Stimulated activated CD4-positive, alpha-beta T cell treated with anti-CD3 and anti-CD28 coated beads, TNF-alpha, amount 100 ng/mL, for 48 hours (primary cell): ENCODE data around the gene HOXB5.

Experiments used
- DNase-seq, 3 donors: peaks; one replicate each; pipeline ENCODE4 v3.0.0-alpha.2; 2020; ENCODE audit warnings: low read depth in 3 of 3

HOXB5 gene

GRCh38 chr17:48589060-48589830, 4.3 kb downstream of the HOXB5 start:
- no peak for DNase-seq

DNA sequence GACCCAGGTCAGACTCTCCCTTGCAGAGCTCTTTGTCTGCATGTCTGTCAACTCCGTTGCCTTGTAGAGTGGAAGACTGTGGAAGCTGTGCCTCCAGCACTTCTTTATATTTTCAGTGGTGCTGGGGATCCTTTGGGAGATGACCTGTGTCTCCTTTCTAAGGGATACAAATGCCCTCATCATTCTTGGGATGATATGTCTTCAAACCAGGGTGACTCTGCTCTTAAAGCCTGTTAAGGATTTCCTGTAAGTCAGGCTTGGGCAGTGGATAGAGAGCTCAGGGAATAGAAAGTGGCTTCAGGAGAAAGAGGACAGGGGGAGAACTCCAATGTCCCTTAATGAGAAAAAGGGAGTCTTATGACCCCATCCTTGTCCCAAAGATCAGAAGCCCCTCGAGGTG, 5.1 kb downstream of the HOXB5 start:
- no peak for DNase-seq

- no peak for DNase-seq
Observed at GRCh38 chr17:48588074-48588415, 5.5 kb downstream of the HOXB5 start.

DNA sequence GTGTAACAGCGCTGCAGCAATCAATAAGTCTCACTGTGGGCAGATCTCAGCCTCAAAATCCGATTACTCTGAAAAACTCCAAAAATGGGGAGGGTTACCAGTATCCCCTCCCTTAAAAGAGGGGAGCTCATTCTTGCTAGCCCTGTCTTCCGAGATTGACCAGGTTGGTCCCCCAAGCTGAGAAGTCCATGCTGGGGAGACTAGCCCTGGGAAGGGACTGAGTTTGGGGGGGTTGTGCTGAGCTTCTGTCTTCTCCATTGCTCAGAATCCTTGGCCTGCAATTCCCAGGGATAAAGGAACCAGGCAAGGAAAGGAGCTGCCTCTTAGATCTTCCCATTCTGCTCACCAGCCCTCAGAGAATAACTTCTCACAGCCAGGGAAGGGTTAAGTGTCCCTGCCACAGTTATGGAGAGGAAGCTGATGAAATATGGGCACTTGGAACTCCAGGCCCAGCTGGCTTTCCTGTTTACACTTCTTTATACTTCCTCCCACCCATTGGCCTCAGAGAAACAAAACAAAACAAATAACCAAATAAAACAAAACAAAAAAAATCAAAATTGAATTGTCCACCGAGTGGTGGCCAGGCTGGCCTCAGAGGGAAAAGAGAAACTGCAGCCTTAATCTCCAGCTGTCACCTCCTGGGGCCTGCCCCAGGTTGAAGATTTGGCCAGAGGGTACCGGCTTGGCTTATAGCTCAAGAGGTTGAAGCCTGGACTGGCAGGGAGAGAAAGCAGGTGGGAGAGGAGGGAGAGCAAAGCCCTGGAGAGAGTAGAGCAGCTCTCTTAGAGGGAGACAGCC, 6.1 kb downstream of the HOXB5 start:
- DNase-seq = no peak

DNA sequence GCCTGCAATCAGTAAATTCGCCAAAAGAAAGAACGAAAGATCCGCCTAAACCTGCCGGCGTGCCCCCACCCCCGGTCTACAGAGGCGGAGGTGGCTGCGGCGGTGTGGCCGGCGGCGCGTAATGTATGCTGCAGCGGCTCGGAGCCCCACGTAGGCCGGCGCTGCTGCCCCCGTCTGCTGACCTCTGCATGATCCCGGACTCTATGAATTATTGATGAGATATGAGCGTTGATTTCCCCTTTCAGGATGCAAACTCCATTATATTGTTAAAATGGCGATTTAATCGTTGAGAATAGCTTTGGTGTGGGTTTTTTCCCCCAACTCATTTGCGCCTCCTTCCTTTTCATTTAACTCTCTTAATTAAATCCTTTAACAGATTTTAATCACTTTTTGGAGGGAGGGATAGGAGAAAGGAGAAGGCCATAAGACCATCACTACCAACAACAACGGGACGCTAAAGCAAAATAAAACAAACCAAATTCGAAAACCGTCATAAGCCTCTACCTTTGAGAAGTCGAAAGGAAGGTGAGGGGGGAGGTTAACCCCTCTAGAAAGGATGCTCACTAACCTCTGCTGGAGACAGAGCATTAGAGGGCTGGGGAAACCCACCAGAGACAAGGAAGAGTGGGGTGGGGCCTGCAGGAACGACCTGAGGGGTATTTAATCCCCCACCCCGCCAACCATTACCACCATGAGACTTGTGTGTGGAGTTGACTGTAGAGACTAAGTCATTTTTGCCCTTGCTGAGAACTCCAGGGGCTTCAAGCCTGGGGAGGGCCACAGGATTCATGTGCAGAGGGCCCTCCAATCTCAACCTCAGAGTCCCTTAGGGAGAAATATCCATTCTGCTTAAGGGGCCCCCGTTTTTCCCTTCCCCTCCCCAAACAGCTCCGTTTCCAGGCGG, 7.0 kb downstream of the HOXB5 start:
- DNase-seq = no peak

DNA sequence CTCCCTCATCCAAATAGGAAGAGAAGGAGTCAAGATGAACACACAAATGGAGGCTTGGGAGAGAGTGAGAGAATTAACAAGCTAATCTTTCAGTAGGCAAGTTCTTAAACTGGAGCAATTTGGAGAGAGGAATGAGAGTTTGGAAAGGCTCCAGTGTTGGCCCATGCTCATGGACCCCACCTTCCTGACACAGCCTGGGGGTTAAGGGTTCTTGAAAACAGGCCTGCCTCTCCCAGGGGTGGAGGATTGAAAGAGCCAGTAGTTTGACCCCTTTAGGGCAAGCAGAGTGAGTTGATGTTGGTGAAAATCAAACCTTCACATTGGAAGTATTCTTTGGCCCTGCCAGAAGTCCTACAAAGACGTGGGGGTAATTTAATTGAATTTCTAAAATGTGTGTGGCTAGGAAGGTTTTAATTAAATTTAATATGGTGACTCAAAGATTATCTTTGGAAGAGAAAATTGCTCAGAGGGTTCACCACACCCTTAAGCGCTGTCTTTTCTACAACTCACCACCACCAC, 9.3 kb downstream of the HOXB5 start:
- no peak for DNase-seq

- DNase-seq = no peak
Observed at GRCh38 chr17:48583708-48584222, 9.8 kb downstream of the HOXB5 start.

DNA sequence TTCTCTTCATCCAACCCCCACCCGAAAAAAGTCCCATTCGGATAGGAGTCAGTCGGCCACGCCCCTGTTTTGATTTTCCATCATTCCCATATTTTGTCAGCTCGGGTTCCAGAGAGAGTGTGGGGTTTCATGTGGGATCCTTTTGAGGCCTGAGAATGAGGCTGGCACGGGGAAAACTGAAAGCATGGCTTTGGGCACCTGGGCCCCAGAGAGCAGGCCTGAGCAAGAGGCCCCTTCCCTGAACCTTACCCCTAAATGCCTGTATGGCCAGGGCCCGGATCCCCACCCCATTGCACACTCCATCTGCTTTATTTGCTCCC, 10.9 kb downstream of the HOXB5 start:
- no peak for DNase-seq

DNA sequence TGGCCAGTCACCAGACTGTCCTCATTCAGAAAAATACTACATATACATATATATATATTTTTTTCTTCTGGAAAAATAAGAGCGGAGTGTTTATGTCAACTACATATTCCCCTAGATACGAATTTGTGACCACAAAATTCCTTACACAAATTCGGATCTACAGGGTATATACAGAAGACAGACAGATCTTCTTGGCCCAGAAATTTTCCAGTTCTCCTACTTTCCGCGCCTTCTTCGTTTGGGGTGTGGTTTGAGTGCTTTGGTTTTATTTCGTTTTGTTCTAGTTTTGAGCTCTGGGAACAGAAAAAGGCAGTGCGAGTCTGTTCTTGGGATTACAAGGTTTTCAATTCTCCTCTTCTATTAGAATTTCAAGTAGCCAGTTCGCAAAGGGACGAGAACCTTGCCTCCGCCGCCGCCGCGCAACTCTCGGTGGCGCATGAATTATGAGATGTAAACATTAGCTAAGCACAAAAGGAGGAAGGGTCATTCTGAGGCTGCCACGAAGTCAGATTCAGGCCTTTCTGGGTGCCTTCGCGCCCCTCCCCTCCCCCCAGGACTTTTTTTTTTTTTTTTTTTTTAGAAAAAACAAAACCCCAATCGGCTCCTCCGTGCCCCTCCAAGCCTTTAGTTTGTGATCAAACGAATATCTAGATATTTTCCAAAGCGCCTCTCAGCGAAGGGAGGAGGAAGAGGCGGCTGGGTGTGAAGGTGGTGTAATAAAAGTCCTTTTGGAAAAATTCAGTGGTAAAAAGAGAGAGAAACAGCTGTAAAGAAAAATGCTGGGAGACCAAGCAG, 13.6 kb downstream of the HOXB5 start:
- DNase-seq = no peak

- no peak for DNase-seq
Observed at GRCh38 chr17:48579471-48579759, 14.2 kb downstream of the HOXB5 start.

GRCh38 chr17:48578616-48579470, 14.7 kb downstream of the HOXB5 start:
- no peak for DNase-seq

DNA sequence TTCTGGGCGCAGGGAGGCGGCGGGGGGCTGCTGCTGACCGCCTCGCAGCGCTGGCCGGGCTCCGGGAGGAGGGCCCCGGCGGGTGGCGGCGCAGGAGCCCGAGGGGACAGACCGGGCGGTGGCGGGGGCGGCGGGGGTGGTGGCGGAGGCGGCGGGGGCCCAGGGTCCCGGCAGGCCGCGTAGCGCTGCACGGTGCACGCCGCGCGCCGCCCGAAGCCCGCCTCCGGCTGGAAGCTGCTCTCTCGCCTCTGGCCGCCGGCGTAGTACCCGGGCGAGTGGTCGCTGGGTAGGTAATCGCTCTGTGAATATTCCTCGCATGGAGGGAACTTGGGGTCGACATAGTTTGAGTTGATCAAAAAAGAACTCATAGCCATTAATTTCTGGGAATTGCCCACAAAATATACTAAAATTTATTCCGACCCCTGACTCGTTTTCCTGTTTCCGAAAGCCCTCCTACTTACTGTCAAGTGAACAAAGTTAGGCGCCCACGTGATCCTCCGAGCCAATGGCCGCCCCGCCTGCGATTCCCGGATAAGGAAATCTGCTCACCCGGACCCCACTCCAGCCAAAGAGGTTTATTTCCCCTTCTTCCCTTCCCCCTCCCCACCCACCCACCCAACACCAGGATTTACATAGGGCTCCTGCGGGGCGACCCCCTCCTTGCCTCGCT, 15.5 kb downstream of the HOXB5 start, which contains the start of gene HOXB4:
TSS of gene HOXB4 (minus strand) at position 405 of the 670 bp plus-strand sequence. CDS start at position 374, 31 bp downstream.
- no peak for DNase-seq

DNA sequence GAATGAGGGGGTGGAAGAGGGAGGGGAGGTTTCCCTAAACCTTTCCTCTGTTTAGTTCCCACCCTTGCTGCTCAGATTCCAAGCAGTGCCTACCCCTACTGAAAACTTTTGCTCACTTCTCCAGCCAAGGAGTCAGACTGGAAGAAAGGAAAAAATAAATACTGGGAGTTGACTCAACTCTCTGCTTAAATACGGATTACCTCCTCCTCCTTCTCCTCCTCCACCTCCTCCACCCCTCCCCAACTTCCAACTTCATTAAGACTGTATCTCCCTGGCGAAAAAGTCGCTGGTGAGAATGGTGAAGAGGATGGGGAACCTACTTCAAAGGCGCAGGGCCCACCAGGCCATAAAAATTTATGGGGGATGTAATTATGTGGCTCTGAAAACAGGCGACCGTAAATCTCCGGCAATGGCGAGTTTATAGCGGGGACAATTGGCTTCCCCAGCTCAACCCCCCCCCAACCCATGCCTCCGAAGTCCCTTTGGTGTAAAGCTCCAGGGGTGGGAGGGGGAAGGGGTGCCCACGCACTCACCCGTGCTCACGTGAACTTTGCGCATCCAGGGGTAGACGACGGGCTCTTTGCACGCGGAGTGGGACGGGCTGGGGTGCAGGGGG, 16.1 kb downstream of the HOXB5 start:
- no peak for DNase-seq

- DNase-seq = no peak
Observed at GRCh38 chr17:48576479-48577309, 16.9 kb downstream of the HOXB5 start.

DNA sequence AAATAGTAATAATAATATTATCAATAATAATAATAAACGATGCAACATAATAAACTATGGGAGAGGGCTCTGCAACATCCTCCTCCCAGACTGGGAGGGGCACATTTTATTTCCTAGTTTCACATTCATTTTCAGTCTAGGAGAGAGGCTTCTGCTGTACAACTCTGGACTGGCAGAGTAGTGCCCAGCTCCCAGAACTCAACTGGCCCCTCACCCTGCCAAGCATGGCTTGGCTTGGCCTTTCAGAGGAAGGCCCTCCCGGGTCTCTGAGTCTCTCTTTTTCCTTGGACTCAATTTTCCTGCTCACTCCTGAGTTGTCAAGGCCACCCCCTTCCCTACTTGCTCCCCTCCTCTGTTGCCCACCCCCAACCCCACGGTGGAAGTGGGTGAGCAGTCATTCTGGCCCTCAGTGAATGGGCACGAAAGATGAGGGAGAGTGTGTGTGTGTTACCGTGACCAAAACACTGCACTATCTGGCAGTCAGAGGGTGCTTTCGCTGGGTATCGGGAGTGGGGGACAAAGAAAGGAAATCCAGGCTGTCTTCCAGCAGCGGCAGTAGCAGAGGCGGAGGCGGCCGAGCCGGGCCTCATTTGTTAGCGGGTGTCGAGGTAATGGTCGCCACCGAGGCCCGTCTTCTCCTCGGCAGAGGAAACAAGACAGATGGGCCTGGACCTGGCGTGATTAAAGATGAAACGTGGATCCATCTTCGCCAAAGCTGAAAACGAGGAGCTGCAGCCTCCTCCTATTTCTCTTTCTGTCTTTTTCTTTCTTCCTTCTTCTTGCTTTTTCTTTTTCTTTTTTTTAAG, 17.7 kb downstream of the HOXB5 start:
- DNase-seq = no peak

DNA sequence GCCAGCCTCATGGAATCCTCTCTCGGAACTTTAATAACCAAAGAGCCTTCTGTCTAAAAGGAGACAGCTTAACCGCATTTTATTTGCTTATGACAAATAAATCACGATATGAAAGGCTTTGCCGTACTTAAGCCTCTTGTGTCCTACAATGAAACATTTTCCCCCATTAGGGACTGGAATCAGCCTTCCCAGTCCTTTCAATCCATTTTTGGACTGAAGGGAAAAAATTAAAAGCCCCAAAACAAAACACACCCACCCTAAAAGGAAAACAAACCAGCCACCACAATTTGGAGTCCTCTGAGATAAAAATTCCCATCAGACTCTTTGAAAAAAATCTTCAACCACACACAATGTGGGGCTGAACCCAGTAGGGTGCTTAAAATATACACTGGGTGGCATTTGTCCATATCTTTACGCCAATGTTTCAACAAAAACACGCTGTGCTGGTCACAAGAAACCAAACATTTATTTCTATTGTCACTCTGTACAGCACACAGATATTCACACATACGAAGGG, 18.5 kb downstream of the HOXB5 start:
- no peak for DNase-seq

DNA sequence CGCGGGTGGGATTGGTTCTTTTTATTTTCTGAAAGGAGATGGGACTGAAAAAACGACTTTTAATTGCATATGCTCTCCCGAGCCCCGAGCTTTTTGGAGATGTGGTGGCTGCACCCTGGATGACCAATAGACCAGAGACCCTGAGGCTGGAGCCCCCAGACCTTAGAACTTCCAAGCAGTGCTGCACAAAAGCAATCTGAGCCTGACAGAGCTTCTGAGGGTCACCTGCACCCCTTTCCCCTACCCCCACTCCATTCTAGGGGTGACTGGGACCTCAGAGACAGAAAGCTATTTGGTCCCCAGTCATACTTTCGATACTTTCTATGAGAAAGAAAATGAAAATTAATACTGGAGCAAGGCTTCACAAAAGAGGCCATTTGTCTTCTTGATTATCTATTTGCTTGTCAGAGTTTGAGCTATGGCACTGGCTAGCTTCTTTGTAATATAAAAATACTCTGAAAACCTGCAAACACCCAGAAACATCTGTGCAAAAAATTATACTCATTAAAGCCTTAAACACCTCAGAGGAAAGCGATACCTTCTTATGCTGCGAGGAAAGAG, 19.0 kb downstream of the HOXB5 start:
- DNase-seq = no peak
